Spinal cord (tissue), 10 donors: ENCODE results near the gene SPTB. TPM values are rescaled to one million over a fixed set of nuclear protein-coding genes. Genes with fewer than 3 reads are reported as not detected.

Experiments
- DNase-seq, 6 donors: peaks; one replicate each; pipeline versions ENCODE4 v3.0.0 to v3.0.0-alpha.2; 2013 to 2015; ENCODE audit warnings: low spot score in 6 of 6, low read depth in 4 of 6
- H3K27ac ChIP-seq: one replicate; pipeline ENCODE4 v1.5.1; 2013; ENCODE audit warnings: low read depth, low read length, control low read depth
- H3K27me3 ChIP-seq: one replicate; pipeline ENCODE4 v1.6.1; 2013; ENCODE audit warnings: low read length; ENCODE audit not compliant: control insufficient read depth, insufficient read depth
- H3K36me3 ChIP-seq: one replicate; pipeline ENCODE4 v1.6.1; 2013; ENCODE audit warnings: low read length; ENCODE audit not compliant: control insufficient read depth, insufficient read depth
- H3K4me1 ChIP-seq: one replicate; pipeline ENCODE4 v1.6.1; 2013; ENCODE audit warnings: low read length; ENCODE audit not compliant: control insufficient read depth, insufficient read depth
- H3K4me3 ChIP-seq: one replicate; pipeline ENCODE4 v1.5.1; 2013; ENCODE audit warnings: low read depth, low read length, control low read depth
- H3K9me3 ChIP-seq: one replicate; pipeline ENCODE4 v1.6.1; 2013; ENCODE audit warnings: low read length; ENCODE audit not compliant: control insufficient read depth, insufficient read depth
- WGBS: methylation state at CpG from one replicate; pipeline ENCODE4 v1.1.5; 2013; ENCODE audit warnings: missing lambda C conversion rate; ENCODE audit not compliant: insufficient coverage; 5-methylcytosine and 5-hydroxymethylcytosine counted together
- polyA plus RNA-seq, 2 donors: library from polyadenylated mRNA; unstranded; fragments of 120-200 nt; gene quantifications; one replicate each; pipeline ENCODE4 v1.2.1, GENCODE V29; 2013; ENCODE audit not compliant: insufficient read length in 2 of 2
- total RNA-seq, 2 donors: library from RNA; depleted of rRNA in 1 of 2; stranded (reverse); fragments of 120-200 nt in 1 of 2; fragments of >200 nt in 1 of 2; gene quantifications; one replicate each; pipeline versions ENCODE4 v1.2.3 to v1.2.4, GENCODE V29; 2013 to 2014
- donor health status: healthy.

SPTB gene
- total and polyA plus RNA-seq, 4 donors, result 19.0 to 42.3 (median 35.2) TPM

DNA sequence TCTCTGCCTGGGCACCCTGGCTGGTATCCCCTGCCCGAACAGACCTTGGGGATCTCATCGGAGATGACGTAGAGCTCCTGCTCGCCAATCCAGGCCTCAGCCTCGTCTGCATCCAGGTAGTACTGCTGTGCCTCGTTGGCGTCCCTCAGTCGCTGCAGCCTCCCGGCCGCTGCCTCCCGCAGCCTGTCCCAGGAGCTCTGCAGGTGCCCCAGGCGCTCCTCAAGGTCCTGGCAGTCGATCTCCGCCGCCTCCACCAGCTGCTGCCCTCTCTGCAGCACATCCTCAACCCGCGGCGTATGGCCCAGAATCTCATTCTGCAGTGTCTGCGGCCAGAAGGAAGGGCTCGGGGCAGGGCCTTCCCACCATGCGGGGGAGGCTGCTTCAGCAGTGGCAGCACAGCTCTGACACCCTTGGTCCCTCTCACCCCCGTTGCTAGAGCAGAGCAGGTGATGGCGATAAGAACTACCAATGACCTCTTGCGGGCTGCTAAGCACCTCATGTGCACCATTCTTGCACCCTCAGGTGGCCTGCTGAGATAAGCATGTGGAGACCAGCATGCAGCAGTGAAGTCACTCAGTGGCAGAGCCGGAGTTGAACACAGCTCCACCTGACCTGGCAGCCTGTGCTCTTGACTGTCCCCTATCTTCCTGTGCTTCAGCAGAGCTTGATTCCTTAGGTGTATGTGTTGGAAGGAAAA lies 104.5 kb downstream of the SPTB start:
- no peak overlapping the region for H3K4me3 ChIP-seq
- H3K4me1 ChIP-seq, result no peaks in the 10 kb centered on the region
- no peaks in the 10 kb centered on the region for H3K9me3 ChIP-seq
- 93% methylated on average over 24 of the region's 25 CpGs for WGBS
- H3K27ac ChIP-seq, result no peak overlapping the region
- no peak for DNase-seq
- no peaks in the 10 kb centered on the region for H3K27me3 ChIP-seq
- H3K36me3 ChIP-seq, result peaks cover 75% of the 10 kb centered on the region

DNA sequence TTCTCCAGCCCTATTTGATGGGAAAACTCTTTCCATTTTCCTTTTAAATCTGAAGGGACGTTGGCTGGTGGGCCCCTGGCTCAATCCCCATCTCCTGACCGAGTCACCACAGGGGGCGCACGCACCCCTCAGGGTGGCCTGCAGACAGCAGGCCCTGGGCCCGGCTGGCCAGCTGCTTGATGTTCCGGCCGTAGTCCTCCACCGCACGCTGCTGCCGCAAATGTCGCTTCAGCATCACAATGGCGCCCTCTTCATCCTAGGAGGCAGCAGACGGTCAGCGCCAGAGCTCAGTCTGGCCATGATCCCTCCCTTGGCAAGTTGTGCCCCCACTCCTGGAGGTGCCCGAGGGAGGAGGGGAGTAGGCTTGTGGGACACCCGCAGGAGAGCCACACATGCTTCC lies 105.4 kb downstream of the SPTB start:
- Histone ChIP-seq H3K36me3 (peaks cover 74% of the 10 kb centered on the region), H3K27ac (no peak overlapping the region), H3K9me3 (no peaks in the 10 kb centered on the region)

DNA sequence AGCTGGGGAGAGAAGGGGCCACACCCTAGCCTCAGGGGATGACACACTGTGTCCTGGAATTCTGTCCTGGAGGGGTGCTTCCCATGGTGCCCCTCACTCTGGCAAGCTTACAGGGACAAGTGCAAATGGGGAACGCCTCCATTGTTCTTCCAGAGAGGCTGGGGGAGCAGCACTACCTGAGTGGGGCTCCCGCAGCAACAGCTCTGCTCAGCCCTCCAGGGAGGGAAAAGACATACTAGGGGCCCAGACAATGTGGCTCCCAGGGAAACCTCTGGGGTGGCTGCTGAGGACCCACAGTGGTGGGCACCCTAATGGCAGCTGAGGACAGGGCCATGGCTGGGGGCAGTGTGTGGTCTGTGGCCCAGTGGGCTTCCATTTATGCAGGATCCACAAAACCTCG lies 106.1 kb downstream of the SPTB start:
- H3K27me3 ChIP-seq, result no peaks in the 10 kb centered on the region
- no peak overlapping the region for H3K4me3 ChIP-seq
- DNase-seq, result no peak
- H3K27ac ChIP-seq, result no peak overlapping the region
- H3K4me1 ChIP-seq, result peaks cover 4% of the 10 kb centered on the region
- no peaks in the 10 kb centered on the region for H3K9me3 ChIP-seq
- H3K36me3 ChIP-seq, result peaks cover 74% of the 10 kb centered on the region
- 92% methylated on average over 3 of the region's 3 CpGs for WGBS

More for the DNA sequence above, 105.4 kb downstream of the SPTB start:
- no peak overlapping the region for H3K4me3 ChIP-seq
- H3K4me1 ChIP-seq, result peaks cover 4% of the 10 kb centered on the region
- no peak for DNase-seq
- no peaks in the 10 kb centered on the region for H3K27me3 ChIP-seq
- WGBS, result 95% methylated on average over 14 of the region's 16 CpGs

DNA sequence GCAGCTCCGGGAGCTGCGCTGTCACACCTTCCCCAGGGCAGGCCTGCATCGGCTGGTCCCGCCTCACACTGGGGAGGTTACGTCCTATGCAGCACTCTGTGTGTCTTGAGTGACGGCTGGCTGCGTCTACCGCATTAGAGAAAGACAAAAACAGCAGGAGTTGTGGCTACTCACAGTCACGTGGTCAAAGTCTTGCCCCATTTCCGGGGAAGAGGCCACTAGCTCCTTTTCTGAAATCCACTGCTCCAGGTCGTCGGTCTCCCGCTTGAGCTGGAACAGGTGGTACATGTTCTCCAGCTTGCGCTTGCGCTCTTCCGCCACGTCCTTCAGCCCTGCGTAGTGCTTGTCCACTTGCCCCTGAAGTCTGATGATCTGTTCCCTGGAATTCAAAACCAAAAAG lies 106.7 kb downstream of the SPTB start:
- no peak overlapping the region for H3K4me3 ChIP-seq
- no peak overlapping the region for H3K27ac ChIP-seq
- H3K27me3 ChIP-seq, result no peaks in the 10 kb centered on the region
- H3K36me3 ChIP-seq, result peaks cover 69% of the 10 kb centered on the region
- no peak for DNase-seq
- 94% methylated on average over 18 of the region's 18 CpGs for WGBS
- peaks cover 4% of the 10 kb centered on the region for H3K4me1 ChIP-seq
- H3K9me3 ChIP-seq, result no peaks in the 10 kb centered on the region

DNA sequence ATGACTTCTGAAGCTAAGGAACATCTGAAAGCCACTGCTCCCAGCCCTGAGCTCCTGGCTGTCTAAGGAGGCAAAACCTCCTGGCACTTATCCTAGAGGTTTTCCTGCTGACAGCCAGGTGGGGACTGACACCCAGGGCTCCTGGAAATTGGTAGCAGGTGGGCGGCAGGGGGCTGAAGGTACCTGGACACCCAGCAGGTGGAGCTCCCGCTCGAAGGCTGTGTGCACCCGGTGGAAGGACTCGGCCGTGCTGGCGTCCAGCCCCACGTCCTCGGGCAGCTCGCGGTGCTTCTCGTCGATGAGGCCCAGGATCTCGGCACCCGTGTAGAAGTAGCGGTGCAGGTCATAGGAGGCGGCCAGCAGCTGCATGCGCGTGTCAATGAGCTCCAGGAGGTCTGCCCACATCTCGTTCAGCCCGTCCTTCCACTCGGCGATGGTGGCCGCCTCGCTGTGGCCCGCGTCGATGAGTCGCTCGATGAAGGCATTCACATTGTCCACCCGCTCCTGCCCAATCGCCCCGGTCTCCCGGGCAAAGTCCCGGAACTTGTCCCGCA lies 107.2 kb downstream of the SPTB start:
- no peaks in the 10 kb centered on the region for H3K9me3 ChIP-seq
- H3K36me3 ChIP-seq, result peaks cover 72% of the 10 kb centered on the region
- H3K27me3 ChIP-seq, result no peaks in the 10 kb centered on the region
- H3K27ac ChIP-seq, result no peak overlapping the region
- DNase-seq, result no peak
- 91% methylated on average over 36 of the region's 36 CpGs for WGBS
- H3K4me3 ChIP-seq, result no peak overlapping the region
- peaks cover 4% of the 10 kb centered on the region for H3K4me1 ChIP-seq

DNA sequence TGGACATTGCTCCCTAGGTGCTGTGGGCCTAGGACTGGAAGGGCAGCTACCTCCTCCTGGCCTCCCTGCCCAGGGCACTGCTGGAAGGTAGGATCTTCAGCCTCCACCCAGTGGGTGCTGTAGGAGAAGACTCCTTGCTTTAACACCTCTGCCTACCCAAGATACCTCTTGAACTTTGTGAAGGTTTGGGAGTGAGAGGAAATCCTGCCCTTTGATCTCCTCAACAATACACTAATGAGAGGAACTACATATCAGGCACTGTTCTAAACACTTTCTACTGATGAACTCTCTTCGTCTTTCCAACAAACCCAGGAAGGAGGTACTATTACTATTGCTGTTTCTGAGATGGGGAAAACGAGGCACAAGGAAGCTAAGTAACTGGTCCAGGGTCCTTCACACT lies 108.5 kb downstream of the SPTB start:
- no peaks in the 10 kb centered on the region for H3K9me3 ChIP-seq
- H3K4me3 ChIP-seq, result no peak overlapping the region
- 100% methylated on average over 1 of the region's 2 CpGs for WGBS
- no peak for DNase-seq
- H3K4me1 ChIP-seq, result peaks cover 4% of the 10 kb centered on the region
- H3K36me3 ChIP-seq, result peaks cover 82% of the 10 kb centered on the region
- no peaks in the 10 kb centered on the region for H3K27me3 ChIP-seq
- no peak overlapping the region for H3K27ac ChIP-seq

DNA sequence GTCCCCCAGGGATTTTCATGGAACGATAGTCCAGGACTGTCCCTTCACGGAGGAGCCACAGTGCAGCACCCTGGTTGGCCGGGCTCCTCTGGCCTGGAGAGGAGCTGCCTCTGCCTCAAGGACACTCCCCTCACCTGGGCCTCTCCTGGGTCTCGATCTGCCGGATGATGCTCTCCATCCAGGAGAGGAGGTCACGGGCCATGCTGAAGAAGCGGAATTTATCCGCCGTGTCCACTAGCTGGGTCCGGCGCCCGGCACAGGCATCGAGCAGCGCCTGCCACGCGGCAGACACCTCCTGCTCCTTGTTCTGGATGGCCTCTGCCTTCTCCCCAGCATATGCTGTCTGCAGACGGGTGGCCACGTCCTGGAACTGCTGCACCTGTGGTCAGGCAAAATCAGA lies 109.0 kb downstream of the SPTB start:
- DNase-seq, result no peak
- H3K4me1 ChIP-seq, result peaks cover 4% of the 10 kb centered on the region
- WGBS, result 96% methylated on average over 18 of the region's 18 CpGs
- H3K27me3 ChIP-seq, result no peaks in the 10 kb centered on the region
- H3K36me3 ChIP-seq, result peaks cover 86% of the 10 kb centered on the region
- no peak overlapping the region for H3K27ac ChIP-seq
- no peaks in the 10 kb centered on the region for H3K9me3 ChIP-seq
- no peak overlapping the region for H3K4me3 ChIP-seq

DNA sequence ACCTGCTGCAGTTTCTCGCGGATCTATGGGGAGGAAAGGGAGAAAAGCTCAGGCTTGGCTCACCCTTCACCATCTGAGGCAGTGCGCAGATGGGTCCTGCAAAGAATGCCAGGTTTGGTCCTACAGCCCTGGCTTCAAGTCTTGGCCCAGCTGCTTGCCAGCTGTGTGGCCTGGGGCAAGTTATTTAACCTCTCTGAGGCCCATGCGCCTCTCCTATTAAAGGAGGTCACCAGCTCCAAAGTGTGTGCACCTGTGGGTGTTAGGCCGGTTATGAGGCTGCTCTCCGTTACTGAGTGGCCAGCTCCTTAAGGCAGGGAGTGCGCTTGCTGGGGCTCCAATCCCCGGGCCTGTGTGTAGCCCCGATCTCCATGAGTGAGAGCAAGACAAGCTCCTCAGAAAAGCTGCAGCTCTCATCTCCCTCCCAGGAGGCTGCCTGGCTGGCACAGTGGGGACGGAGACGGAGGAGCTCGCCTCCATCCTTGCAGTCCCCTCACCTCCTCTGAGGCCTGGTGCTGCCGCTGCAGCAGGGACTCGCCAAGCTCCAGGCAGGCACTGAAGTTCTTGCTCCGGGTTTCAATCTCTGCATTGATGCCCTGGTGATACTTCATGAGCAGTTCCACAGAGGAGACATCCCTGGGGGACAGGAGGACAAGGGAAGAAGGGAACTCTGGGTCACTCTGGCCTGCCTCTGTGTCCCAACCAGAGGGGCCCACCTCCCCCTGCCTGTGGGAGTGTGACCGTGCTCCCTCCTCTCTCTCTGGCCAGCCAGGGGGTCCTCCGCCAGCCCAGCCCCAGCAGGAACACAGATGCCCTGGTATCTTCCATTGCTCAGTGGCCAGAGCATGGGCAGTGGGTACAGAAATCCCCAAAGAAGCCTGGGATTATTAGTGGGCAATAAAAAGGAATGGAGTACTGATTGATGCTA lies 110.3 kb downstream of the SPTB start:
- Histone ChIP-seq H3K36me3 (peaks cover 82% of the 10 kb centered on the region), H3K27me3 (no peaks in the 10 kb centered on the region), H3K4me3 (no peak overlapping the region), H3K4me1 (peaks cover 13% of the 10 kb centered on the region), H3K27ac (no peak overlapping the region), H3K9me3 (no peaks in the 10 kb centered on the region)
- 87% methylated on average over 15 of the region's 17 CpGs for WGBS
- no peak for DNase-seq

DNA sequence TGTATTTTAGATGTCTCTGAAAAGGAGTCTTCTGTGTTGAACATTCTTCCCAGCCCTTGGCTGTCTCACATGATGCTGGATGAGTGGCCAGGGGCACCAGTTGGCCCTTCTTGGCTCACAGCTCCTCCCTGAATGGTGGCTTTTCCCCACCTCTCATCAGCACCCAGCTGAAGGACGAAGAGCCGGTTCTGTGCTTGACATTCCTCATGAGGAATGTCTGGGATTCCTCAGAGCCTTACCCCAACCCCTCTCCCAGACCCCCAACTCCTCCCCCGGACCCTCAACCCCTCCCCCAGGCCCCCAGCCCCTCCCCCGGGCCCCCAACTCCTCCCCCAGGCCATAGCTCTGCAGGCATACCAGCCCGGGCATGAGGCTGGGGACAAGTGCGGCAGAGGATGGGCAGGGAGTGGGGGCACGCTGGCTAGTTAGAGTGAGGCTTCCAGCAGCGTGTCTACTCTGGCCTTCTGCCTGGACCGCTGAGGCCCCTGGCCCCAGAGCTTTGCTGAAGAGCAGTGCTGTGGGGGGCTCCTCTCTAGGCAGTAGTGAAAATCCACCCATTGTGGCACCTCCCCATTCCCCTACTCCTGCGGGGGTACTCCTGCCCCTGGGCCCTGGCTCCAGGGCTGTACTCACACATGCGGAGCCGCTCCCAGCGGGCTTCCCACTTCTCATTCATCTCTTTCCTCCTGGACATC lies 111.2 kb downstream of the SPTB start:
- Histone ChIP-seq H3K4me1 (peaks cover 21% of the 10 kb centered on the region), H3K27me3 (no peaks in the 10 kb centered on the region), H3K4me3 (no peak overlapping the region), H3K36me3 (peaks cover 78% of the 10 kb centered on the region), H3K27ac (no peak overlapping the region), H3K9me3 (no peaks in the 10 kb centered on the region)
- no peak for DNase-seq
- 39% methylated on average over 5 of the region's 13 CpGs for WGBS
